HCT116 (cell line): ENCODE measurements around the gene ASB1. TPM values are rescaled to one million over a fixed set of nuclear protein-coding genes. Genes with fewer than 3 reads are reported as not detected.

Experiments used
- ATAC-seq: fragments of 200-7000 bp; cut with Tn5 transposase; 2 replicates; pipeline ENCODE4 v1.9.1; 2020; ENCODE audit warnings: mild to moderate bottlenecking, moderate library complexity
- BruUV-seq: library from RNA; stranded (reverse); fragments of 400-500 nt; replicated peaks from 2 replicates; lab custom pipeline; 2021; lab: Mats Ljungman, UMichigan
- CTCF ChIA-PET: fragments of 300-600 bp; sonication (Branson Sonifier 250); formaldehyde crosslinking; loops from one replicate; lab custom pipeline; 2021; ENCODE audit warnings: antibody characterized with exemption; lab: Charles Lee
- POLR2A ChIA-PET: fragments of 300-600, 350-600 bp; sonication (Branson Sonifier 250); formaldehyde crosslinking; loops from one replicate; lab custom pipeline; 2021; ENCODE audit warnings: antibody characterized with exemption; lab: Charles Lee
- RAD21 ChIA-PET, 2 experiments: fragments of 300-600 bp; sonication (Branson Sonifier 250); formaldehyde crosslinking; loops; one replicate each; lab custom pipeline; 2023; ENCODE audit warnings: low total read pairs in 2 of 2; ENCODE audit not compliant: uncharacterized antibody in 2 of 2, unreplicated experiment in 2 of 2, low non-redundant PET in 1 of 2; lab: Charles Lee
- DNase-seq: peaks from one replicate; pipeline ENCODE4 v3.0.0-alpha.2; 2010; ENCODE audit warnings: low read depth, low spot score
- H2AFZ ChIP-seq: fragments of 200-600 bp; shearing (Covaris generic), sonication (generic); 2 replicates; pipeline ENCODE4 v1.6.1; 2017; ENCODE audit warnings: low read depth, mixed run types, mixed read lengths, antibody characterized with exemption, low read length; ENCODE audit not compliant: poor library complexity, severe bottlenecking
- H3K27ac ChIP-seq: 2 replicates; pipeline ENCODE4 v1.5.1; 2012; ENCODE audit warnings: low read depth, low read length
- H3K27me3 ChIP-seq: fragments of 200-600 bp; sonication (generic); 2 replicates; pipeline ENCODE4 v1.6.1; 2016; ENCODE audit warnings: mixed run types, low read length, mixed read lengths; ENCODE audit not compliant: insufficient read depth
- H3K36me3 ChIP-seq, 2 experiments: fragments of 200-500 bp in 1 of 2; fragments of 200-600 bp in 1 of 2; sonication (Bioruptor generic) in 1 of 2; sonication (generic) in 1 of 2; 2 replicates each; pipeline versions ENCODE4 v1.5.1 to v1.6.1; 2014 to 2016; ENCODE audit warnings: low read length in 2 of 2, inconsistent platforms in 1 of 2, mixed read lengths in 1 of 2, mixed run types in 1 of 2; ENCODE audit not compliant: insufficient read depth in 2 of 2, control insufficient read depth in 1 of 2
- H3K4me1 ChIP-seq, 2 experiments: fragments of 200-600 bp in 1 of 2; sonication (generic) in 1 of 2; 2 replicates each; pipeline versions ENCODE4 v1.5.1 to v1.6.1; 2012 to 2017; ENCODE audit warnings: low read length in 2 of 2, inconsistent platforms in 1 of 2, mild to moderate bottlenecking in 1 of 2, mixed read lengths in 1 of 2, mixed run types in 1 of 2, moderate library complexity in 1 of 2; ENCODE audit not compliant: insufficient read depth in 2 of 2, control insufficient read depth in 1 of 2
- H3K4me2 ChIP-seq: fragments of 200-600 bp; sonication (generic); 2 replicates; pipeline ENCODE4 v1.6.1; 2017; ENCODE audit warnings: mixed run types, low read length, mixed read lengths
- H3K4me3 ChIP-seq, 2 experiments: fragments of 200-600 bp in 1 of 2; sonication (generic) in 1 of 2; replicated peaks in 1 of 2; 2 replicates each; pipeline ENCODE4 v1.5.1; 2011 to 2016; ENCODE audit warnings: low read length in 2 of 2, control low read depth in 1 of 2, low read depth in 1 of 2, mild to moderate bottlenecking in 1 of 2, mixed read lengths in 1 of 2, mixed run types in 1 of 2
- H3K79me2 ChIP-seq: fragments of 200-600 bp; sonication (generic); 2 replicates; pipeline ENCODE4 v1.6.1; 2017; ENCODE audit warnings: mild to moderate bottlenecking, mixed run types, low read length, moderate library complexity, mixed read lengths; ENCODE audit not compliant: insufficient read depth
- H3K9ac ChIP-seq: fragments of 200-600 bp; sonication (generic); 2 replicates; pipeline ENCODE4 v1.6.1; 2016; ENCODE audit warnings: low read length, mixed read lengths
- H3K9me2 ChIP-seq: fragments of 200-600 bp; sonication (generic), shearing (Covaris generic); 2 replicates; pipeline ENCODE4 v1.6.1; 2017; ENCODE audit warnings: mixed run types, mild to moderate bottlenecking, moderate library complexity; ENCODE audit not compliant: insufficient read depth
- H3K9me3 ChIP-seq, 2 experiments: fragments of 200-500 bp in 1 of 2; fragments of 200-600 bp in 1 of 2; sonication (Bioruptor generic) in 1 of 2; sonication (generic) in 1 of 2; 2 replicates each; pipeline ENCODE4 v1.6.1; 2014 to 2017; ENCODE audit warnings: low read length in 2 of 2, mixed read lengths in 2 of 2, inconsistent platforms in 1 of 2, low read depth in 1 of 2, mild to moderate bottlenecking in 1 of 2, mixed run types in 1 of 2, moderate library complexity in 1 of 2; ENCODE audit not compliant: control insufficient read depth in 1 of 2, insufficient read depth in 1 of 2
- H4K20me1 ChIP-seq: fragments of 200-600 bp; sonication (generic), shearing (Covaris generic); 2 replicates; pipeline ENCODE4 v1.6.1; 2017; ENCODE audit warnings: mixed run types, mild to moderate bottlenecking, moderate library complexity; ENCODE audit not compliant: insufficient read depth
- ATF3 ChIP-seq: IDR thresholded peaks from 2 replicates; pipeline ENCODE4 v1.6.1; 2012
- CBX3 ChIP-seq: IDR thresholded peaks from 2 replicates; pipeline ENCODE4 v1.6.1; 2012; ENCODE audit warnings: low read depth
- EGR1 ChIP-seq: IDR thresholded peaks from 2 replicates; pipeline ENCODE4 v1.6.1; 2012; ENCODE audit warnings: low read depth
- ELF1 ChIP-seq: IDR thresholded peaks from 2 replicates; pipeline ENCODE4 v1.6.1; 2012; ENCODE audit warnings: low read depth, borderline replicate concordance
- EZH2phosphoT487 ChIP-seq: fragments of 200-600 bp; IDR thresholded peaks from 2 replicates; pipeline ENCODE4 v1.6.1; 2018; ENCODE audit warnings: antibody characterized with exemption, borderline replicate concordance
- MAX ChIP-seq: IDR thresholded peaks from 2 replicates; pipeline ENCODE4 v1.6.1; 2012
- POLR2AphosphoS5 ChIP-seq: IDR thresholded peaks from 2 replicates; pipeline ENCODE4 v1.6.1; 2011; ENCODE audit warnings: mild to moderate bottlenecking, low read depth, low read length, moderate library complexity
- REST ChIP-seq: IDR thresholded peaks from 2 replicates; pipeline ENCODE4 v1.6.1; 2012; ENCODE audit warnings: low read depth
- SIN3A ChIP-seq: IDR thresholded peaks from 2 replicates; pipeline ENCODE4 v1.6.1; 2012; ENCODE audit warnings: low read depth
- SP1 ChIP-seq: IDR thresholded peaks from 2 replicates; pipeline ENCODE4 v1.6.1; 2012; ENCODE audit warnings: low read depth
- TCF7L2 ChIP-seq: IDR thresholded peaks from 2 replicates; pipeline ENCODE4 v1.7.0; 2011; ENCODE audit warnings: borderline replicate concordance, inconsistent platforms; ENCODE audit not compliant: insufficient read depth, insufficient read length; ENCODE audit errors: extremely low read depth
- YY1 ChIP-seq: IDR thresholded peaks from 2 replicates; pipeline ENCODE4 v1.6.1; 2011; ENCODE audit warnings: low read length, low read depth, moderate library complexity, mild to moderate bottlenecking; ENCODE audit not compliant: insufficient replicate concordance; ENCODE audit errors: extremely low read depth
- ZNF274 ChIP-seq: fragments of 200-500 bp; sonication (Bioruptor generic); IDR thresholded peaks from 2 replicates; pipeline ENCODE4 v1.6.1; 2014; ENCODE audit warnings: mild to moderate bottlenecking, low read depth, low read length, inconsistent platforms
- intact Hi-C: fragments of 100-400 bp; cut with micrococcal nuclease; formaldehyde crosslinking; loops from 2 replicates; pipeline ENCODE4 v1.10.0; 2022
- total RNA-seq: library from RNA; stranded (reverse); gene quantifications from one replicate; pipeline ENCODE4 v1.2.1, GENCODE V29; 2021; ENCODE audit not compliant: unreplicated experiment

The ASB1 gene
- total RNA-seq, 1 experiment from 2014 or later: 43.1 TPM

GRCh38 chr2:238445409-238446190, 18.9 kb downstream of the ASB1 start:
- Histone ChIP-seq H3K4me2 (no peak overlapping the region), H3K4me3 (no peak overlapping the region), H3K9me3 (no peaks in the 10 kb centered on the region), H2AFZ (no peak overlapping the region), H3K9ac (no peak overlapping the region), H3K4me1 (peaks cover 3 to 19% of the 10 kb centered on the region in 2 experiments), H3K27me3 (no peaks in the 10 kb centered on the region), H3K27ac (no peak overlapping the region), H3K36me3 (peaks cover 30 to 49% of the 10 kb centered on the region in 2 experiments), H4K20me1 (no peaks in the 10 kb centered on the region), H3K79me2 (peaks cover 69% of the 10 kb centered on the region), H3K9me2 (no peaks in the 10 kb centered on the region)
- RAD21 ChIA-PET: no interaction called here
- ATAC-seq: no peak
- intact Hi-C loops: no loop called here
- CTCF ChIA-PET: no interaction called here
- no peak for TF ChIP-seq TCF7L2
- POLR2A ChIA-PET: no interaction called here
- no peak for DNase-seq
- no TSS peak for BruUV-seq

- H3K4me2 ChIP-seq: no peak overlapping the region
- H4K20me1 ChIP-seq: no peaks in the 10 kb centered on the region
- intact Hi-C loops: no loop called here
- no peak overlapping the region for H3K27ac ChIP-seq
- H3K4me3 ChIP-seq: no peak overlapping the region
- H3K9me3 ChIP-seq: no peaks in the 10 kb centered on the region
- no peaks in the 10 kb centered on the region for H3K27me3 ChIP-seq
- no peaks in the 10 kb centered on the region for H3K9me2 ChIP-seq
- RAD21 ChIA-PET: no interaction called here
- H3K36me3 ChIP-seq: peaks cover 31 to 53% of the 10 kb centered on the region in 2 experiments
- no peak overlapping the region for H2AFZ ChIP-seq
- no TSS peak for BruUV-seq
- no peak overlapping the region for H3K9ac ChIP-seq
- POLR2A ChIA-PET: no interaction called here
- peaks cover 2 to 13% of the 10 kb centered on the region in 2 experiments; a peak in 3 of 4 replicates for H3K4me1 ChIP-seq
- CTCF ChIA-PET: no interaction called here
- H3K79me2 ChIP-seq: peaks cover 62% of the 10 kb centered on the region
- TF ChIP-seq MAX (no peak), SIN3A (no peak), SP1 (no peak), REST (no peak), CBX3 (no peak), TCF7L2 (no peak), POLR2AphosphoS5 (no peak), EZH2phosphoT487 (no peak), ZNF274 (no peak), ELF1 (no peak), ATF3 (no peak), YY1 (no peak), EGR1 (no peak)
- DNase-seq (no peak), ATAC-seq (no peak)
These were observed 19.6 kb downstream of the ASB1 start for GRCh38 chr2:238446371-238446770.
